Tibial nerve (tissue), 4 donors: Measurements from ENCODE around the gene ATP6V1C2. TPM values are rescaled to one million over a fixed set of nuclear protein-coding genes. Genes with fewer than 3 reads are reported as not detected.

ENCODE experiments used
- DNase-seq, 2 donors: peaks; one replicate each; pipeline ENCODE4 v3.0.0-alpha.2; 2019; ENCODE audit warnings: low spot score in 2 of 2
- H3K27ac ChIP-seq, 4 donors: fragments of 200-600 bp; sonication (generic) in 3 of 4; one replicate each; pipeline ENCODE4 v1.5.1; 2017 to 2019; ENCODE audit warnings: mild to moderate bottlenecking in 1 of 4
- H3K27me3 ChIP-seq, 2 donors: fragments of 200-600 bp; sonication (generic) in 1 of 2; one replicate each; pipeline versions ENCODE4 v1.5.1 to v1.6.0; 2017 to 2019
- H3K36me3 ChIP-seq, 3 donors: fragments of 200-600 bp; sonication (generic); one replicate each; pipeline ENCODE4 v1.5.1; 2018 to 2019
- H3K4me1 ChIP-seq, 4 donors: fragments of 200-600 bp; sonication (generic) in 3 of 4; one replicate each; pipeline ENCODE4 v1.5.1; 2017 to 2019
- H3K4me3 ChIP-seq, 4 donors: fragments of 200-600 bp; sonication (generic) in 3 of 4; one replicate each; pipeline ENCODE4 v1.5.1; 2017 to 2019; ENCODE audit warnings: mild to moderate bottlenecking in 1 of 4, moderate library complexity in 1 of 4
- H3K9me3 ChIP-seq, 4 donors: fragments of 200-600 bp; sonication (generic) in 3 of 4; one replicate each; pipeline ENCODE4 v1.5.1; 2017 to 2019
- EP300 ChIP-seq, 2 donors: sonication (generic); formaldehyde crosslinking; IDR thresholded peaks; one replicate each; pipeline ENCODE4 v1.6.1; 2017; ENCODE audit warnings: antibody characterized with exemption in 2 of 2, mild to moderate bottlenecking in 1 of 2
- POLR2A ChIP-seq, 2 donors: fragments of 450-650 bp; IDR thresholded peaks; one replicate each; pipeline ENCODE4 v1.6.1; 2017; ENCODE audit warnings: antibody characterized with exemption in 2 of 2, mild to moderate bottlenecking in 2 of 2, moderate library complexity in 2 of 2
- whole genome bisulfite sequencing, 2 donors: methylation state at CpG; one replicate each; pipeline ENCODE4 v1.1.5; 2018; 5-methylcytosine and 5-hydroxymethylcytosine counted together
- total RNA-seq, 4 donors: library from RNA; depleted of rRNA; stranded (reverse); fragments of >200 nt; gene quantifications; one replicate each; pipeline ENCODE4 v1.1.0, GENCODE V29; 2016
- TF ChIP-seq, protein P1 (sequence below), 5 experiments: fragments of 200-600 bp in 3 of 5; fragments of 450-650 bp in 2 of 5; sonication (generic) in 3 of 5; IDR thresholded peaks; one replicate each; pipeline ENCODE4 v1.5.1; 2016 to 2019; ENCODE audit warnings: antibody characterized with exemption in 5 of 5, mild to moderate bottlenecking in 3 of 5, moderate library complexity in 2 of 5

ATP6V1C2 gene
- total RNA-seq, 4 donors from 2014 or later: 0.21 to 0.66 (median 0.30) TPM; not detected in 1

DNA sequence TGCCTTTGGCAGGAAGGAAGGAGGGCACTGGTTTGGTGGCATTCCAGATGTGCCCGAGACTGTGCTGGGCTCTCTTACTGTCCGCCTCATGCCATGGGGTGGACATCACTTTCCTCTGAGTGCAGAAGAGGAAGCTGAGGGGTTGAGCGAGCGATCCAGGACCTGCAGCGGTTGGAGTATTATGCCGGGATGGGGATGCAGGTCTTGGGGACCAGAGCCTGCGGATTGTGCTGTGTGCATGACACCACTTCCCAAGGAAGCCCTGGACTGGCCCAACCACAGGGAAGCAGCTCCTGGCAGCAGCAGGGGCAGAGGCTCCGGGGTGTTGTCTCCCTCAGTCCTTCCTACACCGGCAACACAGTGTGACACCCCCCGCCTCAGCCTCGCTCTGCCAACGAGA, 44.5 kb downstream of the ATP6V1C2 start:
- Histone ChIP-seq H3K9me3 (no peaks in the 10 kb centered on the region), H3K4me3 (no peak overlapping the region), H3K27me3 (no peaks in the 10 kb centered on the region), H3K4me1 (peaks cover 0 to 6% (median 0%) of the 10 kb centered on the region in 4 donors), H3K27ac (no peak overlapping the region), H3K36me3 (no peaks in the 10 kb centered on the region)
- TF ChIP-seq, protein P1, sequence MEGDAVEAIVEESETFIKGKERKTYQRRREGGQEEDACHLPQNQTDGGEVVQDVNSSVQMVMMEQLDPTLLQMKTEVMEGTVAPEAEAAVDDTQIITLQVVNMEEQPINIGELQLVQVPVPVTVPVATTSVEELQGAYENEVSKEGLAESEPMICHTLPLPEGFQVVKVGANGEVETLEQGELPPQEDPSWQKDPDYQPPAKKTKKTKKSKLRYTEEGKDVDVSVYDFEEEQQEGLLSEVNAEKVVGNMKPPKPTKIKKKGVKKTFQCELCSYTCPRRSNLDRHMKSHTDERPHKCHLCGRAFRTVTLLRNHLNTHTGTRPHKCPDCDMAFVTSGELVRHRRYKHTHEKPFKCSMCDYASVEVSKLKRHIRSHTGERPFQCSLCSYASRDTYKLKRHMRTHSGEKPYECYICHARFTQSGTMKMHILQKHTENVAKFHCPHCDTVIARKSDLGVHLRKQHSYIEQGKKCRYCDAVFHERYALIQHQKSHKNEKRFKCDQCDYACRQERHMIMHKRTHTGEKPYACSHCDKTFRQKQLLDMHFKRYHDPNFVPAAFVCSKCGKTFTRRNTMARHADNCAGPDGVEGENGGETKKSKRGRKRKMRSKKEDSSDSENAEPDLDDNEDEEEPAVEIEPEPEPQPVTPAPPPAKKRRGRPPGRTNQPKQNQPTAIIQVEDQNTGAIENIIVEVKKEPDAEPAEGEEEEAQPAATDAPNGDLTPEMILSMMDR (IDR thresholded peaks at IDR 0.05): no peak
- TF ChIP-seq POLR2A (IDR thresholded peaks at IDR 0.05): no peak
- TF ChIP-seq EP300 (IDR thresholded peaks at IDR 0.05): no peak
- 86 to 87% methylated on average over 12 of the region's 12 CpGs for WGBS, 2 donors
- DNase-seq: no peak

DNA sequence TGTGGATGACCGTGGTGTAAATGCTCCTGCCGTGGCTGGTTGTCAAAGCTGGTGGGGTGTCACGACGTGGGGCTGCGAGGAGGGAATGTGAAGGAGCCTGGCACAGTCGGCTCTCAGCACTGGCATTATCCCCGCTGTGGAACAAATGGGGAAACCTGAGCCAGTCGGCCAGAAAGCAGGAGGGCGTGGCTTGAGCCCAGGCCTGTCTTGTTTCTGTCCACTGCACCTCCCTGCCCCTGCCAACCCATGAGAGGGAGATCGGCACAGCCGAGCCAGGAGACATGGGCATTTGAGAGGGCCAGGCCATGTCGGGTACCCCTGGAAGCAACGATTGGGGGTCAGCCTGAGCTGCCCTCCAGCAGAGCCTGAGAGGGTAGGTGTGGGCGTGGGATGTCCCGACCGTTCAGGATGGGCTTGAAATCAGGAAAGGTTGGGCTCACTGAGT, 46.7 kb downstream of the ATP6V1C2 start:
- Histone ChIP-seq H3K27ac (no peak overlapping the region), H3K4me1 (peaks cover 0 to under 1% (median 0%) of the 10 kb centered on the region in 4 donors), H3K36me3 (no peaks in the 10 kb centered on the region), H3K4me3 (no peak overlapping the region), H3K27me3 (no peaks in the 10 kb centered on the region), H3K9me3 (no peaks in the 10 kb centered on the region)
- DNase-seq: no peak
- TF ChIP-seq POLR2A (IDR thresholded peaks at IDR 0.05): no peak
- TF ChIP-seq, protein P1 (IDR thresholded peaks at IDR 0.05): no peak
- 62 to 63% methylated on average over 16 of the region's 16 CpGs for WGBS, 2 donors

DNA sequence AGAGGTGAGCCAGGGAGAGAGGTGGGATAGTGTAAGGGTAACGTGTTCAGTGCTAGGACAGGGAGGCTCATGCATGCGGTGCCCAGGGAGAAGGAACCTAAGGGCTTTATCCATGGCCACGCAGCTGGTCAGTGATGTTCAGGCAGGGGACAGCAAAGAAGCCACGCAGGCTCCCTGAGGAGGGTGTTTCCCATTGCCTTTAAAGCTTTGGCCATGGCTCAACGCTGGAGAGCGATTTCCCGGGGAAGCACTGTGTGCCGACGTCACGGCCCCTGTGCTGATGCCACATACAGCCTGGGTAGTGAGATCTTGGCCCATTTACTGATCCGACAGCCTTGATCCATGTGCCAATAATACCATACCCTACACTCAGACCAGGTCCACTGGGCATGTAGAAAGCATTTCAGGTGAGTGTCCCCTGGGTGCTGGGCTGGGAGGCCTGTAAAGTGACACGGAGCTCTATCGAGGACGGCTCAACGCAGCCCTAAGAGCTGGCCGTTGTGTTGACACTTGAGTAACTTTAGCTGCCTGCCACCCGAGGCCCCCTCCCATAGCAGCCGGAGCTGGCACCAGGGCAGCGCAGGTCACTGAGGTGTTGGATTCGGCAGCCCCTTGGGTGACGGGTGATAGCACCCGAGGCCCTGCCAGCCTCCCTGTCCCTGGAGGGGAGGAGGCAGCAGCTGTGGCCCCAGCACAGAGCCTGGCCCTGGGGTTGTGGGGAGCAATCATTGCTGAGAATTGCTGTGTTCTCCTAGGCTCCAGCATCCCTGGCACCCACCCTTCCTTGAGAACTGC, 49.7 kb downstream of the ATP6V1C2 start:
- H3K4me1 ChIP-seq: peaks cover 0 to 13% (median 0%) of the 10 kb centered on the region in 4 donors
- DNase-seq: no peak
- no peaks in the 10 kb centered on the region for H3K36me3 ChIP-seq
- no peak overlapping the region for H3K27ac ChIP-seq
- no peaks in the 10 kb centered on the region for H3K27me3 ChIP-seq
- 84 to 88% methylated on average over 18 to 22 of the region's 22 CpGs for WGBS, 2 donors
- TF ChIP-seq, protein P1 (IDR thresholded peaks at IDR 0.05): no peak
- TF ChIP-seq EP300 (IDR thresholded peaks at IDR 0.05) (no peak), POLR2A (IDR thresholded peaks at IDR 0.05) (no peak)
- no peaks in the 10 kb centered on the region for H3K9me3 ChIP-seq
- H3K4me3 ChIP-seq: no peak overlapping the region

DNA sequence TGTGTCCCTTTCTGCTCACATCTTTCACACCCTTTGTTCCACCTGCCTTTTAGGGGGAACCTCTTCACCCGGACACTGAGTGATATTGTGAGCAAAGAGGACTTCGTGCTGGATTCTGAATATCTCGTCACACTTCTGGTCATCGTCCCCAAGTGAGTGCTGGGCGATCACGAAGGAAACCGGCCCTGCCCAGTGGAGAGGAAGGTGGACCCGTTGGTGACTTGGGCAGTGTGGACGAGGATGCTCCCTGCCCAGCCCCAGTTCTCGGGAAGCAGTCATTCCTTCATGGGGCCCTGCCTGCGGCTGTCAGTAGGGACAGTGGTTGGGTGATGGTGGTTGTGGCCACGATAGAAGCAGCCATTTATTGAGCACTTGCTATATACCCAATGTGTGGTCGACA, 50.4 kb downstream of the ATP6V1C2 start:
- TF ChIP-seq POLR2A (IDR thresholded peaks at IDR 0.05): no peak
- no peak for TF ChIP-seq EP300 (IDR thresholded peaks at IDR 0.05)
- TF ChIP-seq, protein P1 (IDR thresholded peaks at IDR 0.05): no peak
- no peak for DNase-seq
- H3K4me3 ChIP-seq: no peak overlapping the region
- H3K4me1 ChIP-seq: peaks cover 0 to 13% (median 0%) of the 10 kb centered on the region in 4 donors
- H3K9me3 ChIP-seq: no peaks in the 10 kb centered on the region
- H3K27ac ChIP-seq: no peak overlapping the region
- no peaks in the 10 kb centered on the region for H3K27me3 ChIP-seq
- peaks cover 0 to under 1% (median 0%) of the 10 kb centered on the region in 3 donors for H3K36me3 ChIP-seq
- 80 to 91% methylated on average over 13 of the region's 13 CpGs for WGBS, 2 donors

DNA sequence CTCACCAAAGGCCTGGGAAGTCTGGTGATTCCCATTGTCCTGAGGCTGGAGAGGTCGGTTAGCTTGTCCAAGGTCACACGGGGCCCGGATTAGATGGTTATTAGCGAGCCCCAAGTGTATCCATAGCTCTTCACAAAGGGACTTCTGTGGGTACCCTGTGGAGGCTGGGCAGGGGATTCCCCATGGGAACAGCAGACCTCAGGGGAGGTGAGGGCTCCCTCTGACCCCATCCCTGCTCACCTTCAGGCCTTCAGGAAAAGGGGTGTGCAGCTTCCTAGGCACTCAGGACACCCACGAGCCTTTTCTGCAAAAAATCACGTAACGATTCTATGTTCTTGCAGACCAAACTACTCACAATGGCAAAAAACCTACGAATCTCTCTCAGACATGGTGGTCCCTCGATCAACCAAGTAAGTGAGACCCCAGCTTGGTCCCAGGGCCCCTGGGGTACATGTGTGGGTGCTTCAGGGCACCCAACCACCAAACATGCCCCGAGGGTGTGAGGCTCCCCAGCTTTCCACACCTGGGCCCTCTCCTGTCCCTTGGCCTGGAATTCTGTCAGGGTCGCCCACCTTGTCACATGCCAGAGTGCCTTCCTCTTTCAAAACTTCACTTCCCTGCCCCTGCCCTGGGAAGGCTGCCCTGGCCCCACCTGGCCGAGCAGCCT, 50.9 kb downstream of the ATP6V1C2 start:
- no peak overlapping the region for H3K4me3 ChIP-seq
- DNase-seq: no peak
- peaks cover 0 to 13% (median 0%) of the 10 kb centered on the region in 4 donors for H3K4me1 ChIP-seq
- H3K36me3 ChIP-seq: peaks cover 0 to 5% (median 0%) of the 10 kb centered on the region in 3 donors
- no peaks in the 10 kb centered on the region for H3K9me3 ChIP-seq
- TF ChIP-seq, protein P1 (IDR thresholded peaks at IDR 0.05): no peak
- TF ChIP-seq POLR2A (IDR thresholded peaks at IDR 0.05): no peak
- TF ChIP-seq EP300 (IDR thresholded peaks at IDR 0.05): no peak
- WGBS, 2 donors: 81 to 83% methylated on average over 12 of the region's 12 CpGs
- H3K27me3 ChIP-seq: no peaks in the 10 kb centered on the region
- no peak overlapping the region for H3K27ac ChIP-seq
